Measurements from ENCODE around the gene SYNGR1.

DNA sequence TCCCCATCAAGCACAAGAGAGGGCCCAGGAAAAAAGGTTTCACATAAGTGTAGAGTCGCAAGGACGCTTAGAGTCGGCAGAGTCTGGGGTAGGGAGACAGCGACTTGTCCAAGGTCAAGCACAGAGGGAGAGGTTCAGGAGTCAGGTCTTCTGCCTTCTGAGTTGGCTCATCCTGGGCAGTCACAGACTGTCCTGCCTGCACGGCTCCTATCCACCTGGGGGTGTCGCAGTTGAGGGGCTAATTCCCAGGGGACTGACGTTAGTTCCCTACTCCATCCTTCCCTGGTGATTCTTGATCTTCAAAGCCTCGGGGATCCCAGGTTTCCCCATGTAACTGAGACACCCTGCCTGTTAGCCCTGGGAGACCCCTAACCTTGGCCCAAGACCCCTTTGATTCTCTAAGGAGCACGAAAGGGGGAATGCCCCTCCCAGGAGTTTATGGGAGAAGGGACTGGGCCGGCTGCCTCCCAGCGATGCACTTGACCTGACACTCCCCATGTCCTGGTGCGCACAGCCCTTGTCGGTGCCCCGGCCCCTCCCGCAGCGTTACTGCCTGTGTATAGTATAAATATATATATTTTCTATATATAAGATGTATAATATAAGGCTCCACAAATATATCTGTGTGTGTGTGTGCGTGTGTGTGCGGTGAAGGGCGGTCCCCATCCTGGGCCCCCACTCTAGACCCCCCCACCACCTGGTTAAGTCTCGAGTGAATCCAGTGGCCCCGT is 35.1 kb downstream of the SYNGR1 start:
- TF ChIP-seq CTCF (IDR thresholded peaks at IDR 0.05) (no peak), EZH2 (IDR thresholded peaks at IDR 0.05; ENCODE audit: borderline replicate concordance, insufficient read depth, low read depth, low read length, poor library complexity, severe bottlenecking) (no peak)

All from B cell (primary cell).